GM18858 (cell line): ENCODE data around the gene TPRG1L.

Source experiments
- ATAC-seq: cut with Tn5 transposase; IDR thresholded peaks from one replicate; pipeline ENCODE4 v1.9.1; 2021; ENCODE audit not compliant: unreplicated experiment

The TPRG1L gene

GRCh38 chr1:3593334-3593733 lies 31.5 kb upstream of the TPRG1L start:
- ATAC-seq = no peak

- no peak for ATAC-seq
These were observed 31.1 kb upstream of the TPRG1L start for GRCh38 chr1:3593745-3594144.

DNA sequence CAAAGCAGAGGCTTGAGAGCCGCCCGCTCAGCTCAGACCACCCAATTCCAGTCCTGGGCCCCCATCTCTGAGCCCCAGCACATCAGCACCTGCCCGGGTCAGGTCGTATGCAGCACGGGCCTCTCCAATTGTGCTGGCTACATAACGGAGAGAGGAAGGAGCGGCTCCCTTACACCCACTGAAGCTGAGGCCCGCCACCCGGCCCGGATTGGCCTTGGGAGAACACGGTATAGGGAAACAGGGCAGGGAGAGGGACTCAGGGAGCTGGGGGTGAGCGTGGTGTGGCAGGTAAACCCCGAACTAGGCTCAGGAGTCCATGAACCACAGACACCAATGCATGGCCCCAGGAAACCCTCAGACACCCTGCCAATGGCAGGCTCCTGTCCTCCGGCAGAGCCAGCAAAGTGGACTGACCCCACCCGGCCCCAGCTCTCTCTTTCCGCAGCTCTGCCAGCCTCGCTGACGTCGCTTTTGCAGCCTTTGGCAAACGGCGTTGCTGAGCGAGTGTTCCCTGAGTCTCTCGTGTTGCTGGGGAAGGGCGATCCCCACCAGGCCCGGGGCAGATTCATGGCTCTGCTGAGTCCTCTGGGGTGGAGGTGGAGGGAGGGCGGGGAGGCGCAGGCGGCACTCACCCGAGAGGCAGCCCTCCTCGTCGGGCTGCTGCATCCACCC lies 30.0 kb upstream of the TPRG1L start:
- no peak for ATAC-seq

GRCh38 chr1:3595949-3596348 lies 28.9 kb upstream of the TPRG1L start:
- no peak for ATAC-seq

DNA sequence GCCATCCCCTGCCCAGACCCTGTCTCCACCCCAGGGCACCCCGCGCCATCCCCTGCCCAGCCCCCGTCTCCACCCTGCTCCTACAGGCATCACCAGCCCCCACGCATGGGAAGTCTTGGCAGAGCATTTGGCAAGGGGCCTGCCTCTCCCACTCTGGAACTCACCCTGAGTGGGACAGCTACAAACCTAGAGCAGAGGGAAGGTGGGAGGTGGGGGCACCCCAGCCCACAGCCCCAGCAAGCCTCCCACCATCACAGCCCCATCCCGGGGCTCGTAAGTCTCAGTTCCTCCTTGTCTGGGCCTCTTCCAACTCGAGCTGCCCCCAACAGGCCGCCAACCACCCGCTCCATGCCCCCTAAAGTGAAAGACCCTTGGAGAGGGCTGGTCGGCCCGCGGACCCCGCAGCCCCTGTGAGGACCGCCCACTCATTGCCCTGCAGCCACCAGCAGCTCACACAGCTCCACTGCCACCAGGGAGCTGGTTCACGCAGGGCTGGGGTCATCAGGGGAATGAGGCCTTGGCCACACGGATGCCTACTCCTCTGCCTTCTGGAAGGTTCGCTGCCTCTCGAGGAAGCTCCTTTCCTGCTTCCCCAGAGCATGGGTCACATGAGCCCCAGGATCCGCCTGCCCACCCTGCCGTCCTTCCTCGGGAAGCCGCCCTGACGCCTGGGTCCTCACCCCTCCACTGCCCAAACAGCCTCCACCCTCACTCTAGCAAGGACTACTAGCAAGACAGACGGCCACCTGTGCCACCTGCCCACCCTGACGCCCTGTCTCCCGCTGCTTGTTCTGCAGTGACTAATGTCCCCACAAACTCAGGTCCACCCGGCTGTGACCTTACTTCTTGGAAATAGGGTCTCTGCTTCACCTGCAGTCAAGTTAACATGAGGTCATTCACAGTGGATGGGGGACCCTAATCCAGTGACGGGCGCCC lies 27.9 kb upstream of the TPRG1L start:
- ATAC-seq = no peak

GRCh38 chr1:3597599-3597964 lies 27.2 kb upstream of the TPRG1L start:
- ATAC-seq = no peak

GRCh38 chr1:3598051-3598491 lies 26.7 kb upstream of the TPRG1L start:
- ATAC-seq = no peak

GRCh38 chr1:3598522-3599285 lies 26.1 kb upstream of the TPRG1L start:
- no peak for ATAC-seq

DNA sequence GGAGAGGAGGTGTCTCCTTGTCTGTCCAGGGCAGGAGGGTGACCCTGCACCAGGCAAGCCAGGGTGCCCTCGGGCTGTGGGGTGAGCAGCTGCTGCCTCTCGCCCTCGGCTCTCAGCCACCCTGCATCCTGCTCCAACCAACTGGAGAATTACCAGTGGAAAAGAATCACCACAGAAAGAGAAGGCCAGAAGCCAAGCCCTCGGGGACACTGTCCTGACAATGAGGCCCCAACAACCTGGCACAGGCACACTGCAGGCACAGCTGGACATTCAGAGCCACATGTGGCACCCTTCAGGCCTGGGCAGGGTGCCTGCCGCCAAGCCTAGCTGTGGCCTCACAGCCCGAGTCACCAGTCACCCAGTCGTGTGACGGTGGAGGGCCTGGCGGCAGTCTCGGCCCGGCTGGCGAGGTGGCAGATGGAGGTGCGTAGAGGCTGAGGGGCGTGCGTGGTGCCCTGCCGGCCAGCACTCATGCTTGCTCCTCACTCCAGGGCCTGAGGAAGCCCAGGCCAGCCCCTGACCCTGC lies 25.5 kb upstream of the TPRG1L start:
- ATAC-seq = no peak

GRCh38 chr1:3599816-3600215 lies 25.0 kb upstream of the TPRG1L start:
- ATAC-seq = no peak

DNA sequence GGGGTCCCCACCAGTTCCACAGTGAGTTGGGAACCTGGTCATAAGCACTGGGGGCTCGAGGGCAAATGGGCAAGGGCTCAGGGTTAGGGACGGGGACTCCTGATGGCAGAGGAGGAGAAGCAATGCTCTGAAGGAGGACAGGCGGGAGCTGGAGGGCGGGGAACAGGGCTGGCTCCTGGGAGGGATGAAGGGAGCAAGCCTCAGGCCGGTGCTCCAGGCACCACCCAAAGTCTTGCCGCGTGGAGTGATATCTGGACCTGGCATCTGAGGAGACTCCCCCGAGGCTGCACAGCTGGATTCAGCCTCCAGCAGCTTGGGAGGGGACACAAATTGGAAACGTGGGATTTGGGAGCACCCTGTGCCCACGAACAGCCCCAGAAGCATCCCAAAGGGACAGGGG lies 24.5 kb upstream of the TPRG1L start:
- no peak for ATAC-seq

- no peak for ATAC-seq
These were observed 23.1 kb upstream of the TPRG1L start for GRCh38 chr1:3601743-3602142.

- no peak for ATAC-seq
These were observed 22.4 kb upstream of the TPRG1L start for GRCh38 chr1:3602375-3602774.

- no peak for ATAC-seq
These were observed 21.7 kb upstream of the TPRG1L start for GRCh38 chr1:3603156-3603555.

GRCh38 chr1:3603571-3604467 lies 21.0 kb upstream of the TPRG1L start:
- no peak for ATAC-seq

DNA sequence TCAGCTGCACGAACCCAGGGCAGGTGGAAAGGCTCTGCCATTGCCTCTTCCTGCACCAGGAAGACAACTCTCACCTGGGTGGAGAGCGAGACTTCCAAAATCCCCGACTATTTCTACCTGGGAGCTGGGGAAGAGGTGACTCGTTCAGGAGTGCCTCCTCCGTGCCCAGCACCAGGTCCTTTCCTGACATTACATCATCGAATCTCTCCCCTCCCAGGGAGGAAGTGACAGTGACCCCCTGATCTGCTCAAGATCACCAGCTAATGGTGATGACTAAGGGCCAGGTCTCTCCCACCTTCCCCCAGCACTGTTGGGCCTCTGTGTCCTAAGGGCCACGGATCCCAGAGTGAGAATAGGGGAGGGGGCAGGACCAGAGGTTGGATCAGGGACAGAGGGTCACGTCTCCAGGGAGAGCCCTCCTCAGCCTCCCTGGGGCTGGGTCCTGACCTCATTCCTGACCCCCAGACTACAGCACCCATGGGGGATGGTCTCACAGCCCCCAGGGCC lies 20.3 kb upstream of the TPRG1L start:
- ATAC-seq = no peak

DNA sequence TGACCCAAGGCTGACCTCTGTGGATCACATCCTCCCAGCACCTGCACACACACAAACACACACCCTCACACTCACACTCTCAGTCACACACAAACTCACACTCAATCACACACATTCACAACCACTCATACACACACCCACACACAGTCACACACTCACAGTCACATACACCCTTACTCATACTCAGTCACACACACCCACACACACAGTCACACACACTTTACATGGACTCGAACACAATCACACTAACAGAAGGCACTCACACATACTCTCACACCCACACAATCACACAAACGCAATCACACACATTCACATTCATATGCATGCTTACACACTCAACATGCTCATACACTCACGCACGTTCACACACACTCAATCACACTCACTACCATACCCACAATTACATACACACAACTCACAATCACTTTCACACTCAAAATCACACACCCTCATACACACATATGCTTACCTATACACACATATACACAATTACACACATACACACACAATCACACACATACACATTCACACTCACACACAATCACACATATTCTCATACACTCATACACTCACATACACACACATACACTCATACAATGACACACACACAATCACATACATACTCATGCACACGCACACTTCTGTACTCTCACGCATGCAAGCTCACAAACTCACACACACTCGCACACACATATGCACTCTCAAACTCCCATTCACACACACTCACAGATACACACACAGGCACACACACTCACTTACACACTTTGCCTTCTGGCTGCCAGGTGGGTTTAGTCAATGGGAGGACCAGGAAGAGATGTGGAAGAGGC lies 19.6 kb upstream of the TPRG1L start:
- ATAC-seq = no peak

DNA sequence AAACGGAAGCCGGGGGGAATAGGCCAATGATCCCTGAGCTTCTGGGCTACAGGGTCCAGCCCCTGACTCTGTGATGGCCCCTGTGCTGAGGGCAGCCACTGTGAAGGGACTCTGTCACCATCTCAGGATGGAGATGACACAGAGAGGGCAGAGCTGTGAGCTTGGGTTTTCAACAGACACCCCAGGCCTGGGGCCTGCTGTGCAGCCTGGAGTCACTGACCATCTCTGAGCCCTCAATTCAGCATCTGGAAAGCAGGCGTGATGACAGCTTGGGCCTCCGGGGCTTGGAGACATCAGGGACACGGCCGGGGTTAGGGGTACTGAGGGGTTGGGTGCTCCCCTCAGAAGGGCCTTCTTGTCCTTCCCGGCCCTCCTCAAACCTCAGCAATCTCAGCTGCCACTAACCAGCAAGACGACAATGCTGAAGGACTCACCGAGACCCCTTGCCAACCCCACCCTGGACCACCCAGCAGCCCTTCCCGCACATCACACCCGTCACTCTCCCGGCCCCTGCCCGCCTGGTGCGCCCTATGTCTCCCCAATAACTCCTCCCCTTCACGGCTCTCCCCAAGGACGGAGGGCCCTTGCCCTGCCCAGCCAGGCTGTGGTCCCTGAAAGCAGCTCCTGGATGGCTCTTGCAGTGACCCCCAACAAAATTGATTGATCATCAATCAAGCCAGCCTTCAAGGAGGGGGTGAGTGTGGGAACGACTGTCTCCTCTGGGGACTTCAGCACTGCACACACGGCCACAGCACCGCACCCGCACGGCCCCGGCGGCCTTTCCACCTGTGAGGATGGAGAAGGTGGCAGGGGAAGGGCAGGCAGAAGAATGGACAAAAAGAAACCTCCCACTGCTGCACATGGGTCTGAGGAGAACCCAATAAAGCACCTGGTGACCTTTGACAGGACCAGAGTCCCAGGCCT lies 17.8 kb upstream of the TPRG1L start:
- ATAC-seq = no peak
